AG10803 (cell line): ENCODE data around the gene PCOLCE2.
A peak's percentile ranks its signal among the peaks of the same experiment; 100 is the strongest.

Source experiments
- DNase-seq: peaks from one replicate; pipeline ENCODE4 v3.0.0; 2010; ENCODE audit warnings: low read depth
- H3K4me3 ChIP-seq: 2 replicates; pipeline ENCODE4 v1.5.1; 2011; ENCODE audit warnings: mild to moderate bottlenecking, low read length, control low read depth
- CTCF ChIP-seq: conservative IDR thresholded peaks from 2 replicates; pipeline ENCODE4 v1.5.1; 2011; ENCODE audit warnings: mild to moderate bottlenecking, low read length, control low read depth, inconsistent platforms

The PCOLCE2 gene

GRCh38 chr3:142898346-142899213, 9.7 kb upstream of the PCOLCE2 start:
- no peak for DNase-seq
- no peak overlapping the region for H3K4me3 ChIP-seq
- no peak for TF ChIP-seq CTCF

GRCh38 chr3:142897807-142898206, 8.9 kb upstream of the PCOLCE2 start:
- no peak for DNase-seq
- TF ChIP-seq CTCF, result no peak

GRCh38 chr3:142896996-142897395, 8.1 kb upstream of the PCOLCE2 start:
- H3K4me3 ChIP-seq, result no peak overlapping the region
- no peak for TF ChIP-seq CTCF
- DNase-seq, result no peak

More at GRCh38 chr3:142897807-142898206, 8.9 kb upstream of the PCOLCE2 start:
- no peak overlapping the region for H3K4me3 ChIP-seq

GRCh38 chr3:142896201-142896755, 7.4 kb upstream of the PCOLCE2 start:
- H3K4me3 ChIP-seq, result no peak overlapping the region
- DNase-seq, result peak; percentile 80
- TF ChIP-seq CTCF, result no peak

- no peak for TF ChIP-seq CTCF
- no peak for DNase-seq
- no peak overlapping the region for H3K4me3 ChIP-seq
These were observed 5.6 kb upstream of the PCOLCE2 start for GRCh38 chr3:142894493-142894892.

GRCh38 chr3:142892714-142893113, 3.8 kb upstream of the PCOLCE2 start:
- DNase-seq, result no peak
- no peak for TF ChIP-seq CTCF
- no peak overlapping the region for H3K4me3 ChIP-seq

- DNase-seq, result no peak
- H3K4me3 ChIP-seq, result no peak overlapping the region
- no peak for TF ChIP-seq CTCF
These were observed 1.7 kb upstream of the PCOLCE2 start for GRCh38 chr3:142890592-142890991.
